Parathyroid adenoma (tissue), 2 donors: ENCODE measurements around the gene SYPL2.

Experiments used
- H2AFZ ChIP-seq: fragments of 300-600 bp; sonication (generic); one replicate; pipeline ENCODE4 v1.7.0; 2017; ENCODE audit warnings: antibody characterized with exemption, mild to moderate bottlenecking
- H3K27ac ChIP-seq: fragments of 300-600 bp; sonication (generic); one replicate; pipeline ENCODE4 v1.7.0; 2017
- H3K27me3 ChIP-seq: fragments of 300-600 bp; sonication (generic); one replicate; pipeline ENCODE4 v1.7.0; 2017; ENCODE audit warnings: low read length; ENCODE audit not compliant: control insufficient read depth, insufficient read depth
- H3K36me3 ChIP-seq: fragments of 300-600 bp; sonication (generic); one replicate; pipeline ENCODE4 v1.7.0; 2017; ENCODE audit warnings: low read length; ENCODE audit not compliant: control insufficient read depth, insufficient read depth
- H3K4me1 ChIP-seq: fragments of 300-600 bp; sonication (generic); one replicate; pipeline ENCODE4 v1.7.0; 2017; ENCODE audit warnings: control low read depth
- H3K4me2 ChIP-seq: fragments of 300-600 bp; sonication (generic); one replicate; pipeline ENCODE4 v1.7.0; 2017; ENCODE audit warnings: low read length
- H3K4me3 ChIP-seq: fragments of 300-600 bp; sonication (generic); one replicate; pipeline ENCODE4 v1.7.0; 2017; ENCODE audit warnings: low read depth, low read length
- H3K79me2 ChIP-seq: fragments of 300-600 bp; sonication (generic); one replicate; pipeline ENCODE4 v1.7.0; 2017; ENCODE audit warnings: control low read depth
- H3K9ac ChIP-seq: fragments of 300-600 bp; sonication (generic); one replicate; pipeline ENCODE4 v1.7.0; 2017; ENCODE audit warnings: mild to moderate bottlenecking
- H3K9me3 ChIP-seq: fragments of 300-600 bp; sonication (generic); one replicate; pipeline ENCODE4 v1.7.0; 2017; ENCODE audit warnings: low read length; ENCODE audit not compliant: control insufficient read depth
- CTCF ChIP-seq: fragments of 300-600 bp; sonication (generic); IDR thresholded peaks from one replicate; pipeline ENCODE4 v1.7.0; 2017; ENCODE audit warnings: antibody characterized with exemption, mild to moderate bottlenecking
- donor health status: primary hyperparathyroidism.

The SYPL2 gene

GRCh38 chr1:109498161-109498801 lies 31.9 kb downstream of the SYPL2 start:
- Histone ChIP-seq H3K36me3 (no peaks in the 10 kb centered on the region), H3K9me3 (no peaks in the 10 kb centered on the region), H3K4me1 (no peaks in the 10 kb centered on the region), H2AFZ (no peak overlapping the region), H3K4me2 (no peak overlapping the region), H3K27me3 (no peaks in the 10 kb centered on the region), H3K27ac (no peak overlapping the region), H3K9ac (no peak overlapping the region), H3K79me2 (no peaks in the 10 kb centered on the region), H3K4me3 (no peak overlapping the region)
- peak; percentile 31 for TF ChIP-seq CTCF

- Histone ChIP-seq H3K79me2 (no peaks in the 10 kb centered on the region), H3K4me3 (no peak overlapping the region), H3K27me3 (no peaks in the 10 kb centered on the region), H3K27ac (no peak overlapping the region), H3K4me2 (no peak overlapping the region), H3K36me3 (no peaks in the 10 kb centered on the region), H3K9ac (no peak overlapping the region), H3K9me3 (no peaks in the 10 kb centered on the region), H2AFZ (no peak overlapping the region), H3K4me1 (no peaks in the 10 kb centered on the region)
- no peak for TF ChIP-seq CTCF
Measured at GRCh38 chr1:109499081-109499480, 32.7 kb downstream of the SYPL2 start.

GRCh38 chr1:109499661-109500536 lies 33.6 kb downstream of the SYPL2 start:
- no peak overlapping the region for H3K4me2 ChIP-seq
- H3K4me1 ChIP-seq, result no peaks in the 10 kb centered on the region
- H3K9ac ChIP-seq, result no peak overlapping the region
- H3K36me3 ChIP-seq, result no peaks in the 10 kb centered on the region
- TF ChIP-seq CTCF, result no peak
- H2AFZ ChIP-seq, result no peak overlapping the region
- H3K79me2 ChIP-seq, result no peaks in the 10 kb centered on the region
- no peak overlapping the region for H3K4me3 ChIP-seq
- H3K9me3 ChIP-seq, result no peaks in the 10 kb centered on the region
- no peak overlapping the region for H3K27ac ChIP-seq
- no peaks in the 10 kb centered on the region for H3K27me3 ChIP-seq

DNA sequence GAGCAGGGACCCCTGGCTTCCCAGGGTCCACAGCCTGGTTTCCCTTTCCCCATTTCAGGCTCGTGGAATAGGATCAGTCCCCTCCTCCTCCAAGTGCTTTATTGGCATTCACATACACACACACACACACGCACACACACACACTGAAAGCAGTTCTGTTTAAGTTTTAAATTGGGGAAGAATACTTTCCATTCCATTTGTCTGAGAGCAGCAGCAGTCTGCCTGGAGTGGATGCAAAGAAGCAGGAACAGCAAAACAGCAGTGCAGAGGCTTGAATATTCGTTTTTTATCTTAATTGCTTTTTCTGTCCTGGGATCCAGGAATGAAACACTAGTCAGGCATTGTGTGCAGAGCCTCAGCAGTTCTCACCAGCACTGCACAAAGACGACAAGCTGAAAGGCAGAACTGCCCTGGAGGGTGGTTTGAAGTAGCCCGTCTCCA lies 34.6 kb downstream of the SYPL2 start:
- no peak overlapping the region for H3K4me2 ChIP-seq
- H3K9ac ChIP-seq, result no peak overlapping the region
- H3K9me3 ChIP-seq, result no peaks in the 10 kb centered on the region
- no peaks in the 10 kb centered on the region for H3K36me3 ChIP-seq
- H3K79me2 ChIP-seq, result no peaks in the 10 kb centered on the region
- H3K4me3 ChIP-seq, result no peak overlapping the region
- no peaks in the 10 kb centered on the region for H3K4me1 ChIP-seq
- no peak overlapping the region for H3K27ac ChIP-seq
- no peak overlapping the region for H2AFZ ChIP-seq
- no peak for TF ChIP-seq CTCF
- no peaks in the 10 kb centered on the region for H3K27me3 ChIP-seq
